Measurements from ENCODE around the gene PLEKHG1.

DNA sequence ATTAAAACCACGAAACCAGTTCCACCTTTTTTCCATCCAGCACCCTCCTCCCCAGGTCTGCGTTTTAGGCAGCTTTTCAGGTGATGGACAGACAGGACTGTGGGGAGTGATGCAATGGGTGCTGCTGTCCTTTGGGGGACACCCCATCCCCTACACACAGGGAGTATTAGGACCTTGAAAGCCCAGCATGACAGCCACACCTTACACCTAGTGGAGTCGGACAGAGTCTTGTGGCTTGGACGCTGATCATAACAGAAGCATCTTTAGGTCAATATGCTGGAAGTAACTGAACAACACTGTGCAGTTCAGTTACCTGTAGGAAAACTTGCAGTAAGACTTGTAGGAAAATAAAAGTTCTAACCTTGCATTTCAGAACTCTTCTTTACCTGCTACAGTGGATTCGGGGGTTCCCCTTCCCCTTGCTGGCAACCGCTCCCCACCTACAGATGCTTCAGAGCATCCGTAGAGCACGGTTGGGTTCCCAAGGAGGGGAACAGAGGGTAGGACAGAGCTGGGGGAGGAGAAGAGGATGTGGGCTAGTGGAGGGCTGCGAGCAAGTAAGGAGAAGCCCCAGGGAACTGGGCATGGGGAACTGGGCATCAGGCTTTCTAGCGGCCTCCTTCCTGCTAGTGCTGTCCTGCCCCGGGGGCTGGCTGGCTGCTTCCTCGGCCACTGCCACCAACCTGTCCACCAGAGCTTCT, 31.7 kb downstream of the PLEKHG1 start:
- TF ChIP-seq, protein P1, sequence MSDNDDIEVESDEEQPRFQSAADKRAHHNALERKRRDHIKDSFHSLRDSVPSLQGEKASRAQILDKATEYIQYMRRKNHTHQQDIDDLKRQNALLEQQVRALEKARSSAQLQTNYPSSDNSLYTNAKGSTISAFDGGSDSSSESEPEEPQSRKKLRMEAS (IDR thresholded peaks at IDR 0.05): no peak
- TF ChIP-seq RBM22 (optimal IDR thresholded peaks at IDR 0.05; ENCODE audit: low read length) (no peak), HNRNPUL1 (IDR thresholded peaks at IDR 0.05; ENCODE audit: low read depth, low read length) (no peak), ZNF670 (CRISPR knock-in tag; IDR thresholded peaks at IDR 0.05; ENCODE audit: borderline replicate concordance) (no peak), POLR2AphosphoS2 (IDR thresholded peaks at IDR 0.05; ENCODE audit: low read depth, low read length) (no peak), TBL1XR1 (IDR thresholded peaks at IDR 0.05; ENCODE audit: borderline replicate concordance, low read length, partially characterized antibody) (no peak), ZNF781 (CRISPR knock-in tag; IDR thresholded peaks at IDR 0.05; ENCODE audit: borderline replicate concordance, not compliant biosample characterization) (no peak), POLR2A (IDR thresholded peaks at IDR 0.05; ENCODE audit: insufficient read depth in 1 of 2, low read depth in 2 of 2, low read length in 2 of 2) (no peak), ELF1 (CRISPR knock-in tag; IDR thresholded peaks at IDR 0.05) (no peak)
- TF ChIP-seq, protein P2, sequence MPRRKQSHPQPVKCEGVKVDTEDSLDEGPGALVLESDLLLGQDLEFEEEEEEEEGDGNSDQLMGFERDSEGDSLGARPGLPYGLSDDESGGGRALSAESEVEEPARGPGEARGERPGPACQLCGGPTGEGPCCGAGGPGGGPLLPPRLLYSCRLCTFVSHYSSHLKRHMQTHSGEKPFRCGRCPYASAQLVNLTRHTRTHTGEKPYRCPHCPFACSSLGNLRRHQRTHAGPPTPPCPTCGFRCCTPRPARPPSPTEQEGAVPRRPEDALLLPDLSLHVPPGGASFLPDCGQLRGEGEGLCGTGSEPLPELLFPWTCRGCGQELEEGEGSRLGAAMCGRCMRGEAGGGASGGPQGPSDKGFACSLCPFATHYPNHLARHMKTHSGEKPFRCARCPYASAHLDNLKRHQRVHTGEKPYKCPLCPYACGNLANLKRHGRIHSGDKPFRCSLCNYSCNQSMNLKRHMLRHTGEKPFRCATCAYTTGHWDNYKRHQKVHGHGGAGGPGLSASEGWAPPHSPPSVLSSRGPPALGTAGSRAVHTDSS (CRISPR knock-in tag; conservative IDR thresholded peaks at IDR 0.05): no peak
- TF ChIP-seq, protein P3, sequence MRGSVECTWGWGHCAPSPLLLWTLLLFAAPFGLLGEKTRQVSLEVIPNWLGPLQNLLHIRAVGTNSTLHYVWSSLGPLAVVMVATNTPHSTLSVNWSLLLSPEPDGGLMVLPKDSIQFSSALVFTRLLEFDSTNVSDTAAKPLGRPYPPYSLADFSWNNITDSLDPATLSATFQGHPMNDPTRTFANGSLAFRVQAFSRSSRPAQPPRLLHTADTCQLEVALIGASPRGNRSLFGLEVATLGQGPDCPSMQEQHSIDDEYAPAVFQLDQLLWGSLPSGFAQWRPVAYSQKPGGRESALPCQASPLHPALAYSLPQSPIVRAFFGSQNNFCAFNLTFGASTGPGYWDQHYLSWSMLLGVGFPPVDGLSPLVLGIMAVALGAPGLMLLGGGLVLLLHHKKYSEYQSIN (CRISPR knock-in tag; IDR thresholded peaks at IDR 0.05; ENCODE audit: borderline replicate concordance): no peak
- TF ChIP-seq, protein P4, sequence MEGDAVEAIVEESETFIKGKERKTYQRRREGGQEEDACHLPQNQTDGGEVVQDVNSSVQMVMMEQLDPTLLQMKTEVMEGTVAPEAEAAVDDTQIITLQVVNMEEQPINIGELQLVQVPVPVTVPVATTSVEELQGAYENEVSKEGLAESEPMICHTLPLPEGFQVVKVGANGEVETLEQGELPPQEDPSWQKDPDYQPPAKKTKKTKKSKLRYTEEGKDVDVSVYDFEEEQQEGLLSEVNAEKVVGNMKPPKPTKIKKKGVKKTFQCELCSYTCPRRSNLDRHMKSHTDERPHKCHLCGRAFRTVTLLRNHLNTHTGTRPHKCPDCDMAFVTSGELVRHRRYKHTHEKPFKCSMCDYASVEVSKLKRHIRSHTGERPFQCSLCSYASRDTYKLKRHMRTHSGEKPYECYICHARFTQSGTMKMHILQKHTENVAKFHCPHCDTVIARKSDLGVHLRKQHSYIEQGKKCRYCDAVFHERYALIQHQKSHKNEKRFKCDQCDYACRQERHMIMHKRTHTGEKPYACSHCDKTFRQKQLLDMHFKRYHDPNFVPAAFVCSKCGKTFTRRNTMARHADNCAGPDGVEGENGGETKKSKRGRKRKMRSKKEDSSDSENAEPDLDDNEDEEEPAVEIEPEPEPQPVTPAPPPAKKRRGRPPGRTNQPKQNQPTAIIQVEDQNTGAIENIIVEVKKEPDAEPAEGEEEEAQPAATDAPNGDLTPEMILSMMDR (CRISPR knock-in tag; IDR thresholded peaks at IDR 0.05): no peak
- TF ChIP-seq, protein P5, sequence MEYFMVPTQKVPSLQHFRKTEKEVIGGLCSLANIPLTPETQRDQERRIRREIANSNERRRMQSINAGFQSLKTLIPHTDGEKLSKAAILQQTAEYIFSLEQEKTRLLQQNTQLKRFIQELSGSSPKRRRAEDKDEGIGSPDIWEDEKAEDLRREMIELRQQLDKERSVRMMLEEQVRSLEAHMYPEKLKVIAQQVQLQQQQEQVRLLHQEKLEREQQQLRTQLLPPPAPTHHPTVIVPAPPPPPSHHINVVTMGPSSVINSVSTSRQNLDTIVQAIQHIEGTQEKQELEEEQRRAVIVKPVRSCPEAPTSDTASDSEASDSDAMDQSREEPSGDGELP (IDR thresholded peaks at IDR 0.05; ENCODE audit: borderline replicate concordance, low read depth): no peak
- TF ChIP-seq, protein P6, sequence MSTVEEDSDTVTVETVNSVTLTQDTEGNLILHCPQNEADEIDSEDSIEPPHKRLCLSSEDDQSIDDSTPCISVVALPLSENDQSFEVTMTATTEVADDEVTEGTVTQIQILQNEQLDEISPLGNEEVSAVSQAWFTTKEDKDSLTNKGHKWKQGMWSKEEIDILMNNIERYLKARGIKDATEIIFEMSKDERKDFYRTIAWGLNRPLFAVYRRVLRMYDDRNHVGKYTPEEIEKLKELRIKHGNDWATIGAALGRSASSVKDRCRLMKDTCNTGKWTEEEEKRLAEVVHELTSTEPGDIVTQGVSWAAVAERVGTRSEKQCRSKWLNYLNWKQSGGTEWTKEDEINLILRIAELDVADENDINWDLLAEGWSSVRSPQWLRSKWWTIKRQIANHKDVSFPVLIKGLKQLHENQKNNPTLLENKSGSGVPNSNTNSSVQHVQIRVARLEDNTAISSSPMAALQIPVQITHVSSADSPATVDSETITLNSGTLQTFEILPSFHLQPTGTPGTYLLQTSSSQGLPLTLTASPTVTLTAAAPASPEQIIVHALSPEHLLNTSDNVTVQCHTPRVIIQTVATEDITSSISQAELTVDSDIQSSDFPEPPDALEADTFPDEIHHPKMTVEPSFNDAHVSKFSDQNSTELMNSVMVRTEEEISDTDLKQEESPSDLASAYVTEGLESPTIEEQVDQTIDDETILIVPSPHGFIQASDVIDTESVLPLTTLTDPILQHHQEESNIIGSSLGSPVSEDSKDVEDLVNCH (CRISPR knock-in tag; IDR thresholded peaks at IDR 0.05): no peak

Measured in HepG2 (cell line).